K562 (cell line): Measurements from ENCODE around the gene DAGLB.

Experiments
- COPS2 ChIP-seq: fragments of 450-650 bp; conservative IDR thresholded peaks from 2 replicates; pipeline ENCODE4 v1.6.1; 2016; ENCODE audit warnings: mild to moderate bottlenecking, moderate library complexity
- CTCF ChIP-seq, 3 experiments: IDR thresholded peaks in 2 of 3; conservative IDR thresholded peaks in 1 of 3; 2 replicates each; pipeline ENCODE4 v1.5.1; 2011 to 2012; ENCODE audit warnings: low read length in 3 of 3, mild to moderate bottlenecking in 3 of 3, control low read depth in 2 of 3, improper control_type of control experiment in 1 of 3, inconsistent platforms in 1 of 3, low read depth in 1 of 3, mixed read lengths in 1 of 3, moderate library complexity in 1 of 3; ENCODE audit not compliant: insufficient read depth in 2 of 3
- EP300 ChIP-seq: IDR thresholded peaks from 2 replicates; pipeline ENCODE4 v1.6.1; 2012; ENCODE audit warnings: low read length, improper control_type of control experiment
- NRF1 ChIP-seq, 2 experiments: fragments of 450-650 bp; IDR thresholded peaks in 1 of 2; conservative IDR thresholded peaks in 1 of 2; 2 replicates each; pipeline ENCODE4 v1.6.1; 2014; ENCODE audit warnings: mild to moderate bottlenecking in 2 of 2
- REST ChIP-seq, 2 experiments: fragments of 450-650 bp; formaldehyde crosslinking in 1 of 2; IDR thresholded peaks; 2 replicates each; pipeline versions ENCODE4 v1.4.0 to v1.6.1; 2014 to 2020; ENCODE audit warnings: mild to moderate bottlenecking in 2 of 2, borderline replicate concordance in 1 of 2, low read depth in 1 of 2
- ZC3H8 ChIP-seq: fragments of 450-650 bp; IDR thresholded peaks from 2 replicates; pipeline ENCODE4 v1.6.1; 2017

- TF ChIP-seq COPS2 (no peak), REST (IDR thresholded peaks at IDR 0.05; ENCODE audit: borderline replicate concordance) (no peak), REST (CRISPR knock-in tag; IDR thresholded peaks at IDR 0.05; ENCODE audit: low read depth) (no peak), CTCF (IDR thresholded peaks at IDR 0.05 in 2 of 3, conservative IDR thresholded peaks at IDR 0.05 in 1 of 3; ENCODE audit: insufficient read depth in 2 of 3, low read depth in 1 of 3, low read length in 3 of 3) (no peak), NRF1 (conservative IDR thresholded peaks at IDR 0.05 in 1 of 2, IDR thresholded peaks at IDR 0.05 in 1 of 2) (no peak), ZC3H8 (no peak), EP300 (no peak)
Measured at GRCh38 chr7:6394114-6394513, 53.6 kb downstream of the DAGLB start.
